GM04503 (cell line): ENCODE data around the gene SORCS1.
"Not testable (repeated sequence)": the region's sequence is repeated elsewhere in the genome, so short reads cannot be mapped to it uniquely, and the experiment has no call there.

Source experiments
- DNase-seq: peaks from one replicate; pipeline ENCODE4 v3.0.0-alpha.2; 2012; ENCODE audit warnings: low read depth

SORCS1 gene

GRCh38 chr10:107051769-107052168 lies 112.7 kb downstream of the SORCS1 start:
- no peak for DNase-seq

DNA sequence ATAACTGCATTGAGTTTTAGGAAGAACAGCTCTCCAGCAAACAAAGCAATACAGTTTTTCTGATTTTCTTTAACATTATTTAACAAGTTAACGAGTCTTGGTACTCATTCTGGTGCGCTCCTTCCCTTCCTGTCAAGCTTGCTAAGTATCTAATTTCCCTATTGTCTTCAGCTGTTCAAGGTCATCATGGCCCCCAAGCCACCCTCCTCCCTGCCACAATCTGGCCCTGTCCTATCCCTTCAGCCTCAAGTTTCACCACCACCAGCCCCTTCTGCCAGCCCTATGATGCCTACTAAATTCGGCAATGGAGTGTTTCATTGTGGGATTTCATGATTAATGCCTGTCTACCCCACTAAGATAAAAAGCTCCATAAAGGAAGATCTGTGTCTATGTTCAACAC lies 121.0 kb downstream of the SORCS1 start:
- no peak for DNase-seq

GRCh38 chr10:107037192-107038122 lies 127.0 kb downstream of the SORCS1 start:
- DNase-seq, result no peak

- DNase-seq, result no peak
Measured at GRCh38 chr10:107033799-107034422, 130.6 kb downstream of the SORCS1 start.

GRCh38 chr10:107032700-107033401 lies 131.7 kb downstream of the SORCS1 start:
- DNase-seq, result no peak

DNA sequence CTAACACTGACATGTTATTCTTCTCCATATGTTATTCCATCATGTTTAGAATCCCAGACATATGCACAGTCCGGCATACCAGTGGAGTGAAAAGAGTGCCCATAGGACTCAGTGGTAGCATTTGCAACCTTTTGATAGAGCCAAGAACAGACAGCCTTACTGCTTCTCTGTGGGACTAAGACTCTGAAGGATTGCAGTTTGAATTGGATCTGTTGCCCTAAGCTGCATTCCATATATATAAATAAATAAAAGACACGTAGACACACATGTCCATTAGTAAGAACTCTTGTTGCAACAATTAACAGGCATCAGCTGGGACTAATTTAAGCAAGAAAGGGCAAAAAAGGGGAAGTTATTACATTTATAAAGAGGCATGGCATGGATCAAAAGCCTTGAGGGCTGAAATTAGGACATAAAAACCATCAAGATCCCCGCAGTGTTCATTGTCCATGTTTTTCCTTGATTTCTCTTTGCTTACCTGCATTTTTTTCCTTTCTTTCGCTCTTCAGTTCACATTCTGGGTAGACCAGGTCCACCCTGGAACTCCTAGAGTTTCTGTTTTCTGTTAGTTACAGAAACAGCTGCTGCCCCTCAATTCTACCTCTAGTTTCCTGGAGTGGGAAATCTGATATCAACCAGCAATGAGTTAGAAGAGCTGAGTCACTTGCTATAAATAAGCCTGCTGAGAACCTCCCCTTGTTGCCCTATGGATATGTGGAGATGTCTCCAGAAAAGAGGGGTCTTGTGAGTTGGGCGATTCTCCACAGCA lies 132.4 kb downstream of the SORCS1 start:
- no peak for DNase-seq

DNA sequence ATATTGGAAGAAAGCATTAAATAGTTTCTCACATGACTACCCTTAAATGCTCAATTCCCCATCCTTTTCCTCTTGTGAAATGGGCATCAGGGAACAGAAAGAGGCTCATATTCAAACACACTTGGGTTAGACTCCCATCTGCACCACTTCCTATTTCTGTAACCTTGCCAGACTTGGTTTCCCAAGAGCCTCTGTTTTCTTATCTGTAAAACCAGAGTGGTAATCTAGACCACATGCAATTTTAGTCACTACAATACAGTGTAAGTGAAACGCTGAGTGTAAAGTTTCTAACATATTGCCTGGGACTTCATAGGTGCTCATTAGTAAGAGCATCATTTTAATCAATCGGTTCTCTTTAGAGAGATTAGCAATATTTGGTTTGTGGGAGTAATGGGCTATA lies 136.3 kb downstream of the SORCS1 start:
- no peak for DNase-seq

DNA sequence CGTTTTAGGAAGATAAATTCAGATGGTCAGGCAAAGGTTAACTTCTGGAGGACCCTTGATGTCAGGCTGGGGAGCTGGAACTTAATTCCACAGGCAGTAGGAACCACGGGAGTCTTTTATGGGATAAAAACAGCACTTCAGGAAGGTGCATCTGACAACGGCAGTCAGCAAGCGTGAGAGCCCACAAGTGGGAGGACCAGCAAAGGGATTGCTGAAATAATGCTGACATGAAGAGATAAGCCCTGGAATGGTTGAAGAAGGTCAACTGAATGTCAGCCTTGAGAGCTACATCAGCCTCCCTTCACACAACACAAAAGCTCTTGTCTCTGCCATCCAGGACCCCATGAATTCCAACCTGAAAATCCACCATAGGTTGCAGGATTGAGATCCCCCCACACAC lies 138.8 kb downstream of the SORCS1 start:
- no peak for DNase-seq

DNA sequence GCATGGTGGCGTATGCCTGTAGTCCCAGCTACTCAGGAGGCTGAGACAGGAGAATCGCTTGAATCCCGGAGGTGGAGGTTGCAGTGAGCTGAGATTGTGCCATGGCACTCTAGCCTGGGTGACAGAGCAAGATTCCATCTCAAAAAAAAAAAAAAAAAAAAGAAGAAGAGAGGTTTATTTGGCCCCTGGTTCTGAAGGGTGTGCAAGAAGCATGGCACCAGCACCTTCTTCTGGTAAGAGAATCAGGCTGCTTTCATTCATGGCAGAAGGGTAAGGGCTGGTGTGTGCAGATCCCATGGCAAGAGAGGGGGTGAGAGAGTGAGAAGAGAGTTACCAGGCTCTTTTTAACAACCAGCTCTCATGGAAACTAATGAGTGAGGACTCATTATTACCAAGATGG lies 140.5 kb downstream of the SORCS1 start:
- not testable (repeated sequence) for DNase-seq

- no peak for DNase-seq
Measured at GRCh38 chr10:107022600-107023354, 141.7 kb downstream of the SORCS1 start.

- DNase-seq, result no peak
Measured at GRCh38 chr10:107019154-107019553, 145.4 kb downstream of the SORCS1 start.

DNA sequence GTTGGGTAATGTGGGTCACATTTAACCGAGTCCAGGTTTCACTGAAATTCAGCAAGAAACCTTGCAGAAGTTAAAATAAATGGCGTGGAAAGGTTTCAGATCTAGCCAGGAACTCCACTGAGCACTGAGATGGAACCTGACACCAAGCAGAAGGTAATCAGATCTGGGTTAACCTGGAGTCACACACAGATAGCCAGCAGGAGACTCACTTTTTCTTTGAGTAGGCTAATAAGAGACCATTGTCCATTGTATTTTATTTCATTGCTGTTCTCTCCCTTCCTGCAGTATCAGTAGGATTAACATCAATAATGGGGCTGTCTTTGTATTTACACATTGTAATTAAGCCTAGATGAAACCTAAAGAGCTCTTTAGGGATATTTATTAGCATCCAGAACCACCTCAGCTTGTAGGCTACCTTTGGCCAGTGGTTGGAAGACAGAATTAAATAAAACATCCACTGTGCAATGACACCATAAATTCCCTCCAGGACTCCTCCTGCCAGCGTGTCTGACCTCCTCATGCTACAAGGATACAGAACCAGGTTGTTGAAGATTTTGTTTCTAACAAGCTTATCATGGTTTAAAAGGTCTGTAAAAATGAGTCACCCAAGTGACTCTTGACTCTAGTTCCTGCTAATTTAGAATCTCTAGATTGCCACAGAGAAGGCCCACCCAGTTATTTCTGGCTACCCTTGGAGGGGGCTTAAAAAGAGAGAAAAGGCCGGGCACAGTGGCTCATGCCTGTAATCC lies 151.1 kb downstream of the SORCS1 start:
- DNase-seq, result no peak

DNA sequence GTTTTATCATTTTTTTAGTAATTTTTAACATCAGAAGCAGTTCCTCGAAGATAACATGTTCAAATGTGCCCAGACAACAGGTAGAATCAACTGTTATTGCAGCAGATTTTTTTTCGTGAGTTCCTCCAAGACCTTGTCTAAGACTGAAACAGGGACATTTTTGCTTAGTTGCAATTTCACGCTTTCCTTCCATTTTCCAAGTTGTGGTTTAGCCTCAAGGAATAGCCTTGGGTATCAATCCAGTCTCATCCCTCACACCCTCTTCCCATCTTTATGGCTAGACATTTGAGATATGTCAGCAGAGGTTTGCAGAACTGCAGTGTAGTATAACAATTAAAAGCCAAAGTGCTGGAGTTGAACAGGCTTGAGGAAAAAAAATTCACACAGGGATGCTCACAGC lies 152.5 kb downstream of the SORCS1 start:
- no peak for DNase-seq

- DNase-seq, result no peak
Measured at GRCh38 chr10:107011105-107011504, 153.4 kb downstream of the SORCS1 start.

GRCh38 chr10:107010531-107010930 lies 154.0 kb downstream of the SORCS1 start:
- no peak for DNase-seq

GRCh38 chr10:107004362-107004761 lies 160.1 kb downstream of the SORCS1 start:
- no peak for DNase-seq

DNA sequence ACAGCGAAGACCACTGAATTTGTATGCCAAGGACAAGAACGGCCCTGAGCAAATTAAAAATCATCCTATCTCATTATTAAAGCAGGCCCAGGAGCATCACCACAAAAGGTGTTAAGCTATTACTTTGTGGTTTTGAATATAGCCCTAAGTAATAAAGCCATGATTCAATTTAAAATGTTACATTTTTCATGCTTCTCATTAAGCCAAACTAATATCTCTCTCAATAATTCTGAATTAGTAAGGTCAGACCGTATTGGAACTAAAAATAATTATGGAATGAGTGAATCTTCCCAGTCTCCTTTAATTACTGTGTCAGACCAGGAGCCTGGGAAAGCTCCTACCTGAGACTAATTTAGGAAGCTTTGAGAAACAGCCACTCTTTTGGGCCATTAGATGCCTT lies 162.4 kb downstream of the SORCS1 start:
- DNase-seq, result no peak

GRCh38 chr10:106999118-106999707 lies 165.3 kb downstream of the SORCS1 start:
- DNase-seq, result no peak

GRCh38 chr10:106997721-106998120 lies 166.8 kb downstream of the SORCS1 start:
- DNase-seq, result no peak

DNA sequence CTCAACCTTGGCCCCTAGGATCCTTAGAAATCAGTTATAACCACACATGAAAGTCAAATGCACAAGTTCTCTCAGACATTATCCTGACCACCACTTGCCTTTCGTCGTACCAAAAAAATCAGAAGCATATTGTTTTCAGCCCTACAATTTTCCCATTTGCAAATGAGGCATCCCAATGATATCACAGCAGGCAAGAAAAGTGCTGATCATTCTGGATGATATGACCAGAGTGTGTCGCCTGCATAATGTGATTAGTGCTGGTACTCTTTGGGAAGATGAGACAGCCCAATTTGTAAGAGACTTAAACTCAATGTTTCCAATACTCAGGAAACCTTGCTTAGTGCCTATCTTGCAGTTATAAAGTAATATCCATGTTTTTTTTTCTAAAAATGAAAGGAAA lies 168.0 kb downstream of the SORCS1 start:
- DNase-seq, result no peak
